Measurements from ENCODE around the gene RAB7A. TPM values are rescaled to one million over a fixed set of nuclear protein-coding genes. Genes with fewer than 3 reads are reported as not detected.
A peak's percentile ranks its signal among the peaks of the same experiment; 100 is the strongest.

RAB7A gene
- total RNA-seq, 6 experiments from 2014 or later, result 84.0 to 145 (median 119) TPM

- peak overlapping the region in 2 of 3 donors; percentile 10 to 31 for H3K27ac ChIP-seq
These were observed 119.9 kb downstream of the RAB7A start for GRCh38 chr3:128845778-128846485.

GRCh38 chr3:128846486-128846891, 120.5 kb downstream of the RAB7A start:
- DNase-seq (peak in 1 of 3 donors; percentile 46), ATAC-seq (peak in 2 of 4 donors; percentile 2 to 3)
- Histone ChIP-seq H3K4me1 (peaks cover 0 to 3% (median 1%) of the 10 kb centered on the region in 4 donors), H3K36me3 (no peaks in the 10 kb centered on the region), H3K27me3 (no peaks in the 10 kb centered on the region), H3K4me3 (peak overlapping the region in 1 of 3 donors; percentile 51), H3K9me3 (no peaks in the 10 kb centered on the region), H3K27ac (peak overlapping the region in 1 of 3 donors; percentile 10)
- WGBS (ENCODE audit: insufficient coverage, low coverage, low lambda C conversion rate, missing lambda C conversion rate), result 60% methylated on average over 1 of the region's 13 CpGs
- TF ChIP-seq, protein P1, sequence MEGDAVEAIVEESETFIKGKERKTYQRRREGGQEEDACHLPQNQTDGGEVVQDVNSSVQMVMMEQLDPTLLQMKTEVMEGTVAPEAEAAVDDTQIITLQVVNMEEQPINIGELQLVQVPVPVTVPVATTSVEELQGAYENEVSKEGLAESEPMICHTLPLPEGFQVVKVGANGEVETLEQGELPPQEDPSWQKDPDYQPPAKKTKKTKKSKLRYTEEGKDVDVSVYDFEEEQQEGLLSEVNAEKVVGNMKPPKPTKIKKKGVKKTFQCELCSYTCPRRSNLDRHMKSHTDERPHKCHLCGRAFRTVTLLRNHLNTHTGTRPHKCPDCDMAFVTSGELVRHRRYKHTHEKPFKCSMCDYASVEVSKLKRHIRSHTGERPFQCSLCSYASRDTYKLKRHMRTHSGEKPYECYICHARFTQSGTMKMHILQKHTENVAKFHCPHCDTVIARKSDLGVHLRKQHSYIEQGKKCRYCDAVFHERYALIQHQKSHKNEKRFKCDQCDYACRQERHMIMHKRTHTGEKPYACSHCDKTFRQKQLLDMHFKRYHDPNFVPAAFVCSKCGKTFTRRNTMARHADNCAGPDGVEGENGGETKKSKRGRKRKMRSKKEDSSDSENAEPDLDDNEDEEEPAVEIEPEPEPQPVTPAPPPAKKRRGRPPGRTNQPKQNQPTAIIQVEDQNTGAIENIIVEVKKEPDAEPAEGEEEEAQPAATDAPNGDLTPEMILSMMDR (IDR thresholded peaks at IDR 0.05), result no peak
- TF ChIP-seq POLR2A (IDR thresholded peaks at IDR 0.05), result no peak
- intact Hi-C loops (cut with DNase I), result no loop called here

More at GRCh38 chr3:128845778-128846485, 119.9 kb downstream of the RAB7A start:
- peak; percentile 89 to 95 (median 94) for DNase-seq
- intact Hi-C loops (cut with DNase I), result no loop called here
- H3K36me3 ChIP-seq, result no peaks in the 10 kb centered on the region
- TF ChIP-seq, protein P1 (IDR thresholded peaks at IDR 0.05), result peak; percentile 52 to 90 (median 70)
- no peak for TF ChIP-seq POLR2A (IDR thresholded peaks at IDR 0.05)
- H3K9me3 ChIP-seq, result no peaks in the 10 kb centered on the region
- peak overlapping the region; percentile 40 to 51 (median 46) for H3K4me3 ChIP-seq
- no peaks in the 10 kb centered on the region for H3K27me3 ChIP-seq
- ATAC-seq, result peak; percentile 96 to 99 (median 98)
- peaks cover 0 to 3% (median 1%) of the 10 kb centered on the region in 4 donors for H3K4me1 ChIP-seq
- 0% methylated on average over 4 of the region's 32 CpGs for WGBS (ENCODE audit: insufficient coverage, low coverage, low lambda C conversion rate, missing lambda C conversion rate)

- Histone ChIP-seq H3K36me3 (no peaks in the 10 kb centered on the region), H3K27ac (no peak overlapping the region), H3K4me1 (peaks cover 0 to 3% (median 1%) of the 10 kb centered on the region in 4 donors), H3K27me3 (no peaks in the 10 kb centered on the region), H3K9me3 (no peaks in the 10 kb centered on the region), H3K4me3 (no peak overlapping the region)
- ATAC-seq, result no peak
- intact Hi-C loops (cut with DNase I), result no loop called here
- TF ChIP-seq POLR2A (IDR thresholded peaks at IDR 0.05), result no peak
- TF ChIP-seq, protein P1 (IDR thresholded peaks at IDR 0.05), result no peak
- DNase-seq, result no peak
- 83% methylated on average over 2 of the region's 15 CpGs for WGBS (ENCODE audit: insufficient coverage, low coverage, low lambda C conversion rate, missing lambda C conversion rate)
These were observed 121.8 kb downstream of the RAB7A start for GRCh38 chr3:128847666-128848370.

DNA sequence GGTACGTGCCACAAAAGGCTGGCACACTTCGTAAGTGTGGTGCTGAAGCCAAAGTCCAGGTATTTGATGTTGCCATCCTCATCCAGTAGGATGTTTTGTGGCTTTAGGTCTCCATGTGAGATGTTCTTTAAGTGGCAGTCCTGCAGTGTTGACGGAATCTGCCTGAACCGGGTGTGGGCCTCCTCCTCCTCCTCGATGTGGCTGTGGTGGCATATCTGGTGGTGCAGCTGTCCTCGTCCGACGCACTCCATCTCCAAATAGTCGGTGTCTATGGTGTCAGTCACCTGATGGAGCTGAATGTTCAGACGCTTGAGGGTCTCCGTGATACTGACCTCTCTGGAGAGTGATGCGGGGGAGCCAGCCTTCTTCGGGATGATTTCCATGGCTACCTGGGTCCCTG, 123.0 kb downstream of the RAB7A start:
- Histone ChIP-seq H3K9me3 (no peaks in the 10 kb centered on the region), H3K4me1 (peaks cover 0 to 3% (median 1%) of the 10 kb centered on the region in 4 donors), H3K36me3 (no peaks in the 10 kb centered on the region), H3K27me3 (no peaks in the 10 kb centered on the region), H3K27ac (no peak overlapping the region), H3K4me3 (no peak overlapping the region)
- no peak for TF ChIP-seq POLR2A (IDR thresholded peaks at IDR 0.05)
- WGBS (ENCODE audit: insufficient coverage, low coverage, low lambda C conversion rate, missing lambda C conversion rate), result 60% methylated on average over 2 of the region's 13 CpGs
- intact Hi-C loops (cut with DNase I), result no loop called here
- ATAC-seq (no peak), DNase-seq (no peak)
